HG03045 (cell line): ENCODE data around the gene OTOG.

ENCODE experiments used
- ATAC-seq: cut with Tn5 transposase; IDR thresholded peaks from one replicate; pipeline ENCODE4 v1.9.1; 2021; ENCODE audit warnings: mild to moderate bottlenecking, moderate library complexity; ENCODE audit not compliant: unreplicated experiment

OTOG gene

DNA sequence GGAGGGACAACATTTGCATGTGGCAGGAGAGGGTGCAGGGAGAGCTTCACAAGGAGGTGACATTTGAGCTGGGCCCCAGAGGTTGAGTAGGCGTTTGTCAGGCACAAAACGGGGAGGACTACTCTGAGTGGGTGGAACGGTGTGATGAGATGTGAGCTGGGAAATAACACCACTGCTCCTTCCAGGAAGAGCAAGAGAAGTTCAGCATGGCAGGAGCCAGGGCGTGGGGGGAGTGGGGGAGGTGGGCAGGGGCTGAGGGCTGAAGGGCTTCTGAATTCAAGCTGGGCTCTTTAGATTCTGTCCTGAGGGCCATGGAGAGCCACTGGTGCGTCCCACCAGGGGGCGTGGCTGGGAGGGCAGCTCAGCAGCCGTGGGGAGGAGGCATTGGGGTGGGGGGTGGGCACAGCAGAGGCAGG, 54.2 kb downstream of the OTOG start:
- no peak for ATAC-seq

DNA sequence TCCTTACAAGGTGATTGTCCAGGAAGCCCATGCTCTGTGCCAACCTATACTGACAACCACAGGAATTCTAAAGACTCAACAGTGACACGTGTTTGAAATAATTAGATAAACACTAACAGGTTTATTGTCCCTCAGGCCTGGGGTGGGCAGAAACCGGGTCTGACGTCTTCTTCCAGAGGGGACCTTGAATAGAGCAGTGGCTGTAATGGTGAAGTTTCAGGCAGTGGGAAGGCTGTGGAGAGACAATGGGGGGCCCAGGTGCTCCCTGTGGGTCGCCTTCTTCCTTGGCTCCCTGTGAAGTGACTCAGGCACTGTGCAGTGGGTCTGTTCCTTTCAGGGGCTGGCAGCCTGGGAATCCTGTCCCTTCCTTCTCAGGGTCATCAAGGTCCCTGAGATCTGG, 54.6 kb downstream of the OTOG start:
- ATAC-seq = no peak

DNA sequence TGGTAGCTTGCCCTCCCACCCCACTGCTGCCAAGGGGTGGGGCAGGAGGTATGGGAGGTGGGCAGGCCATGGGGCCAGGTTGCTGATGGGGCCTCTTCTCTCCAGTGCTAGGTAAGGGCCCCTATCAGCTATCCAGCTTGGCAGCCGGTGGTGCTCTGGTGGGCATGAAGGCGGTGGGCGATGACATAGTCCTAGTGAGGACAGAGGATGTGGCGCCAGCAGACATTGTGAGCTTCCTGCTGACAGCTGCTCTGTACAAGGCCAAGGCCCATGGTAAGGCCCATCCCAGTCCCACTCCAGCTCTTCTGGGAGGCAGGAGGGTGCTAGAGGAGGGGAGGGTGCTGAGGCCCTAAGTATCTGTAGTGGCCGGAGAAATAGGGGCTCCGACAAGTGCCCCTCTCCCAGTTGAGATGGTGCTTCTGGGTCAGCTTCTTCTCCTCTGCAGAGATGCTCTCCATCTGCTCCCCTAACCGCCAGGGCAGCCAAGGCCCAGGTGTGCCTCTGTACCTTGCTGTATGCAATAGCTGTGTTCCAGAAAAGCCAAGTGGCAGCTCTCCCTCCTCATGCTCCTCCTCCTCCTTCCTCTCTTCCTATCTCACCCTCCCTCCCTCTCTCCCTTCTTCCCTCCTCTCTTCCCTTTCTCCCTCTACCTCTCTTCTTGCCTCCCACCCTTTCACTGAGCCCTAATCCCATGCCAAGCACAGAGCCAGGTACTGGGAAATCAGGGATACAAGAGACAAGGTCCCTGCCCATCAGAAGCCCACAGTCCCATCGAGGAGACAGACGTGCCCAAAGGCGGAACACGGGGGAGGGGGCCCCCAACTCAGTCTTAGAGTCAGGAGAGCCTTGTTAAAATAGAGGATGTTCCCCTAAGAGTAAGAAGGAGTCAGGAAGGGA, 55.3 kb downstream of the OTOG start:
- ATAC-seq = no peak

DNA sequence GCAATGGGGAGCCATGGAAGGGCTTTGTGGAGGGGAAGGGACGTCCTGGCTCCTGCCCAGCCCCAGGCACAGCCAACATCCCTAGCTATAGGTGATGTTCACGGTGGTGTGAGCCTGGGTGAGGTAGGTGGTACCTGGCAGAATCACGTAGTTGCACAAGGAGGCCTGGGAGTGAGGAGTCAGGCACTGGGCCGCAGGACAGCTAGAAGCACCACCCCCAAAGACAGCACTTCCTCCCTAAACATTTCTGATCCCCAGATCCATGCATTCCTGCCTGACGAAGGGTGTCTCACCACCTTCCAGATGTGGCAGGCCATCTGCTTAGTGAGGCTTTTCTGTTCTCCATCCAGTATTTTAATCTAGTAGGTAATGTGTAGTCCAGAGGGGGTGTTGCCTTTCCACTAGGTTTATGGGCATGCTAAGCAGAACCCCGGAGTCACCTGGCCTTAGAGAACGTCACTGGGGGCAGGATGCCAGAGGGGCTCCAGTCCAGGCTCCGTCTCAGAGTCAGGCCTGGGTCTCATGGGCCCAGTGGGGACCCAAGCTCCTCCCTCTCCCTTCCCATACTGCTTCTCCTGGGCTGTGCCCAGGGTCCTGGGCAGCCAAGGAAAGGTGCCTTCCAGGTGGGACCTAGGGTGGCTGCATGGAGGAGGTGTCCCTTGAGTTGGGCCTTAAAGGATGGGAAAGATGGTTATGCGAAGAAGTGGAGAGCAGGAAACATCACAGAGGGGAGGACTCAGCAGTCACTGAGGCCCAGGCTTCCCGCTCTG, 56.2 kb downstream of the OTOG start:
- no peak for ATAC-seq

DNA sequence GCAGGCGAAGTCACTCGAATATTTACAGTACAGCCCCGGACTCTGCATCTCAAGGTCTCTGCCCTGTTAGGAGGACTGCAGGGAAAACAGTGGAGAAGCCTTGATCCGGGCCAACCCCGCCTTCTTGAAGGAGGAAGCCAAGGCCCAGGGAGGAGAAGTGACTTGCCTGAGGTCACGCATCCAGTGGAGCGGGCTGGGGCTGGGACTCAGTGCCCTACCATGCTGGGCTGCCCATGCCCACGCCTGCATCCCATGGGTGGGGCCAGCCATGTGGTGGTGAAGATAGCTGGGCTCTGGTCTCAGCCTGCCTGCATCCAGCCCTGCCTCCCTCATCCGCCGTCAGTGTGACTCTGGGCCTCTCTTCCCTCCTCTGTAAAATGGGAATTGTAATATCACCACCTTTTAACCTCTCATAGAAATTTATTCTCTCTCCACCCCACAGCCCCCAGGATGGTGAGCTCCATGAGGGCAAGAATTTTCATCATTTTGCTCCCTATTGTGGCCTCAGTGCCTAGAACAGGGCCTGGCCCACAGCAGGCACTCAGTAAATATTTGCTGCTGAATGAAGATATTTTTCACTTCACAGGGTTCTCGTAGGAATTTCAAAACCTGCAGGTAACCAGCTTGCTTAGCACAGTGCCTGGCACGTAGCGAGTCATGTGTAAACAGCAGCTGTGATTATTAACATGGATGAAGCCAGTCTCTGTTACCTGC, 57.3 kb downstream of the OTOG start:
- ATAC-seq = no peak

DNA sequence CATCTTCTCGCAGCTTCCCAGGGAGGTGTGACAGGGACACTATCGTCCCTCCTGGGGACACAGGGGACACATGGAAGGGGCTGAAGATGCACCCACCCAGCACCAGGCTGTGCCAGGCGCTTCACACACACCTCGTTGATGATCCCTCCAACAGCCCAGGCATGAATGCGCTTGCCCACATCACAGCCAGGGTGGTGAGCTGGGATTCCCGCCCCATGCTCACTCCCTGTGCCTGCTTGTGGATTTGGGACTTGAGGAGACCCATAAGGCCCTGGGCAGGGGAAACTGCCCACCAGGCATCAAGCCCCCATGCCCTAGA, 57.8 kb downstream of the OTOG start:
- no peak for ATAC-seq

DNA sequence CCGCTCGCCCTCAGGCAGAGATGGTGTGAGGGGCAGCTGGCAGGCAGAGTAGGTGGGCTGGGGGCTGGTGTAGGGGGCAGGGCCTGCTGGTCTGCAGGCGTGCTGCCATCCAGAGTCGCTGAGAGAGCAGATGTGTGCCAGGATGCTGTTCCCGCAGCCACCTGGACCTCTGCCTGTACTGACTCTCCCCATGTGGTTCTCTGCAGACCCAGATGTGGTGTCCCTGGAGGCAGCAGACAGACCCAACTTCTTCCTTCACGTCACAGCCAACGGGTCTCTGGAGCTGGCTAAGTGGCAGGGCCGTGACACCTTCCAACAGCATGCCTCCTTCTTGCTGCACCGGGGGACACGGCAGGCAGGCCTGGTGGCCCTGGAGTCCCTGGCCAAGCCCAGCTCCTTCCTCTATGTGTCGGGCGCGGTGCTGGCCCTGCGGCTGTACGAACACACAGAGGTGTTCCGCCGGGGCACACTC, 58.6 kb downstream of the OTOG start:
- ATAC-seq = no peak

DNA sequence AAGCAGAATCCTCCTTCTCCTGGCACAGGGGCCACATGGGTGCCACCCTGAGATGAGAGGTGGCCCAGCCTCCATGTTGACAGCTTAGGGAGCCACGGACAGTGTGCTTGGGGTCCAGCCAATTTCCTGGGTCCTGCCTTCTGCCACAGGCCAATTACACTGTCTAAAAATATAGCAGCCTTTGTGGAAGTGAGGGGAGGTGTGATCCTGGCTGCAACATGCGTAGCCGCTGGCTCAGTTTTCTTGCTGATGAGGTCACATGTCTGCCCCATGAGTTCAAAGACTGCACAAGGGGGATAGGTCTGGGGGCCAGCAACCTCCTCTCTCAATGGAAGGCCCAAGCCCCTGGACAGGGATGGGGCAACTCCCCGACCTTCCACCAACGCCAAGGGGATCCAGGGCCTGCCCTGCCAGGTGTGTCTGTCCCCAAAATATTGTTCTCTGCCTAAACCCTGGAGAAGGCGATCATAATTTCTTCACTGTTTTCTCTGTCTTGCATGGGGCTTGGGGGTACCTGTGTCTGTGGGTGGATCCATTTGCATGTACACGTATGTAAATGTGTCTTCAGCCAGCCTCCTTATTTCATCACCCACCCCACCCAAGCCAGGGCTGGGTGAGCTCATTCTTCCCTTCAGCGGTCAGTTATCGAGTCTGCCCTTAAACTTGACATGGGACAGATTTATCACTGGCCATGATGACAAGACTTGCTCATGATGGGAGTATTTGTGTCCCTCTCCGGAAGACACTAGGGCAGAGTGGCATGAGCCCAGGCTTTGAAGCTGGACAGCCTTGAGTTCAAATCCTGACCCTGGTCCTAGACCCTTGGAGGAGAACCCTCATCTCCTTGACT, 59.4 kb downstream of the OTOG start:
- ATAC-seq = no peak

DNA sequence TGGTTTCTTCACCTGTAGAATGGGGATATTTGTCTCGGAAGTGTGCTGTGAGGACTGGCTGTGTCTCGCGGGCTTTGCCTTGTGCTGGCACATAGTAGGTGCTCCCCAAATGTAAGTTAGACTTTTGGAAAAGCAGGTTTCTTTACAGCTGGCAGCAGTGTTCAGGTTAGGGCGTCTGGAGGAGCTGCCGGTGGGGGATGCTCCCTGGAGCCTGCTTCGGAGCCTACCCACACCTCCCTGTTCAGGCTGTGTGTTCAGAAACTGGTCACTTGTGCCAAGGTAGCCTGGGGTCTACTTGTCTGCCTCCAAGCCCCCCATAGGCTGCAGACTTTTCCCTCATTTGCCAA, 60.0 kb downstream of the OTOG start:
- no peak for ATAC-seq

DNA sequence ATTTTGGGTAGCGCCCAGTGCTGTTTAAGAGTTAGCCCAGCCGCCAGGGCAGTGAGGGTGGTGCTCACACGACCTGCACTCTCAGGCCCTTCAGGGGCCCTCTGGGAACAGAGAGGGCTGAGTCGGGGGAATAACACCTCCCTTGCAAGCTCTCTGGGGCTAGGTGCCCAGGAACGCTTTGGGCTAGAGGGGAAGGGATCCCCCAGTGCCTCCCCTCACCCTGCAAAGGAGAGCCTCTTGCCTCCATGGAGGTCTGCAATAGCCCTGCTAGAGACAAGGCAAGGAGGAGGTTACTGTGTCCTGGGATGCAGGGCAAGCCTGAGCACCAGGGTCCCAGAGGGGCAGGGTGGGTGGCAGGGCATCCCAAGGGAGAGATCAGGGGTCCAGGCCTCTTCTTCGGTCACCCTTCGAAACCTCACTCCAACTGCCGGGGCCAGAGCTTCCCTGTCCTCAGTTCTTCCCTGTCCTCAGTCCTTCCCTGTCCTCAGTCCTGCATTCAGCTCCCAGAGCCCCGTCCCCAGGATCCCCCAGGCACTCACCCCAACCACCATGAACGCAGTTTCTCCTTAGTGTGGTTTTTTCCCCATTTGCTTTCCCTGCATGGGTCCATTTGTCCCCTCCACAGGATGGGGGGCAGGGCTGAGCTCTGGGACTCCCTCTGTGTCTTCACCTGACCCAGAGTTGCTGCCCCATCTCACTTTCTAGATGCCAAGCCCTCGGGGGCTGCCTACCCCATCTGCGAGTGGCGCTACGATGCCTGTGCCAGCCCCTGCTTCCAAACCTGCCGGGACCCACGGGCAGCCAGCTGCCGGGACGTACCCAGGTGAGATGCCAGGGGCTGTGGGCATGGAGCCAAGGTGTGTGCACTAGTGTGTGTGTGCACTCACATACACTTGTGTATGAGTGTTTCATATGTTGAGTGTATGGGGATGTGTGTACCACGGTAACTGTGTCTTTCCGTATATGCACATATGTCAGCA, 60.8 kb downstream of the OTOG start:
- ATAC-seq = no peak

DNA sequence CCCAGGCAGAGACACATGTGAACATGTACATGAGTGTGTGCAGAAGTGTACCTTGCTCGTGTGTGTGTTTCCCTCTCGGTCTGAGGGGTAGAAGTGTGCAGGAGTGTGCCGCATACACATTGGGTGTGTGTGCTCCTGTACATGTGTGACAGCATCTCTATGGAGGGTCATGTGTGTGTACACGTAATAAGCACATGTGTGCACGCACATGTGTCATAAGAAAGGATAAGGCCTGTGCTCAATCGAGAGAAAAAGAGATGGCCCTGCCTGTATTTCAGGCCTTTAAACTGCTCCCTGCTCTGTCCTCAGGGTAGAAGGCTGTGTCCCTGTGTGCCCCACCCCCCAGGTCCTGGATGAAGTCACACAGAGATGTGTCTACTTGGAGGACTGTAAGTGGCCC, 61.8 kb downstream of the OTOG start:
- no peak for ATAC-seq

DNA sequence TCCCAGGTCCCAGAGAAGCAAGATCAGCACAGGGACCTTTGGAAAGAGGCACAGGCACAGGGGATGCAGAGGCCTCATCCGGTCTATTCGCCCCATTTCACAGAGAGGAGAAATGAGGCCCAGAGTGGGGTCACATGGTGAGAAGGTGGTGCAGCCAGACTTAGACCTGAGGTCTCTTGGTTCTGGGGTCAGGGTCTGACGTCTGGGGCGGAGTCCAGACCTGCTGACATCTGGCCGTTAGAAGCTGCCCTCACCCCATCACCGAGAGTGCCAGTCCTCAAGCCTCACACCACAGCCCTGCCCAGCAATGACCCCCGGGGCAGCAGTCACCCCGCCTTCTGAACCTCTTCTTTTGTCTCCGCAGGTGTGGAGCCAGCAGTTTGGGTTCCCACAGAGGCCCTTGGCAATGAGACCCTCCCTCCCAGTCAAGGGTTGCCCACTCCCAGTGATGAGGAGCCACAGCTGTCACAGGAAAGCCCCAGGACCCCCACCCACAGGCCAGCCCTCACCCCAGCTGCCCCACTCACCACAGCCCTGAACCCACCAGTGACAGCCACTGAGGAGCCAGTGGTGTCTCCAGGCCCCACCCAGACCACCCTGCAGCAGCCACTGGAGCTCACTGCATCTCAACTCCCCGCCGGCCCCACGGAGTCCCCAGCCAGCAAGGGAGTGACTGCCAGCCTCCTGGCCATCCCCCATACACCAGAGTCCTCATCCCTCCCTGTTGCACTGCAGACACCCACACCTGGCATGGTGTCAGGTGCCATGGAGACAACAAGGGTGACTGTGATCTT, 62.4 kb downstream of the OTOG start:
- ATAC-seq = no peak

DNA sequence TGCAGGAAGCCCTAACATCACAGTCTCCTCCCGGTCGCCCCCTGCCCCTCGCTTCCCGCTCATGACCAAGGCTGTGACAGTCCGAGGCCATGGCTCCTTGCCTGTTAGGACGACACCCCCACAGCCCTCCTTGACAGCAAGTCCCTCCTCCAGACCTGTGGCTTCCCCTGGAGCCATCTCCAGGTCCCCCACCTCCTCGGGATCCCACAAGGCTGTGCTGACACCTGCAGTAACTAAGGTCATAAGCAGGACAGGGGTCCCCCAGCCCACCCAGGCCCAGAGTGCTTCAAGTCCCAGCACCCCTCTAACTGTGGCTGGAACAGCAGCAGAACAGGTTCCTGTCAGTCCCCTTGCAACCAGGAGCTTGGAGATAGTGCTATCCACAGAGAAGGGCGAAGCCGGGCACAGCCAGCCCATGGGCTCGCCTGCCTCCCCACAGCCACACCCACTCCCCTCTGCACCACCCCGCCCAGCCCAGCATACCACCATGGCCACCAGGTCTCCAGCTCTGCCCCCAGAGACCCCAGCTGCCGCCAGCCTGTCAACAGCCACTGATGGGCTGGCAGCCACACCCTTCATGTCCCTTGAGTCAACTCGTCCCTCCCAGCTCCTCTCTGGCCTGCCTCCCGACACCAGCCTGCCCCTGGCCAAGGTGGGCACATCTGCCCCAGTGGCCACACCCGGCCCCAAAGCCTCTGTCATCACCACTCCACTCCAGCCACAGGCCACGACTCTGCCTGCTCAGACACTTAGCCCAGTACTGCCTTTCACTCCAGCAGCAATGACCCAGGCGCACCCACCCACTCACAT, 63.2 kb downstream of the OTOG start:
- no peak for ATAC-seq

DNA sequence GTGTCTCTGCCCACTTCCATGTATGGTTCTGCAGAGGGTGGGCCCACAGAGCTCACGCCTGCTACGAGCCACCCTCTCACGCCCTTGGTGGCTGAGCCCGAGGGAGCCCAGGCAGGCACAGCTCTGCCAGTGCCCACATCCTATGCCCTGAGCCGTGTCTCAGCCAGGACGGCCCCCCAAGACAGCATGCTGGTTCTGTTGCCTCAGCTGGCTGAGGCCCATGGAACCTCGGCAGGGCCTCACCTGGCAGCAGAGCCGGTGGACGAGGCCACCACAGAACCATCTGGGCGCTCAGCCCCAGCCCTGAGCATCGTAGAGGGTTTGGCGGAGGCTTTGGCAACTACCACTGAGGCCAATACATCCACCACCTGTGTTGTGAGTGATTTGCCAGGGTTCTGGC, 64.0 kb downstream of the OTOG start:
- ATAC-seq = no peak

DNA sequence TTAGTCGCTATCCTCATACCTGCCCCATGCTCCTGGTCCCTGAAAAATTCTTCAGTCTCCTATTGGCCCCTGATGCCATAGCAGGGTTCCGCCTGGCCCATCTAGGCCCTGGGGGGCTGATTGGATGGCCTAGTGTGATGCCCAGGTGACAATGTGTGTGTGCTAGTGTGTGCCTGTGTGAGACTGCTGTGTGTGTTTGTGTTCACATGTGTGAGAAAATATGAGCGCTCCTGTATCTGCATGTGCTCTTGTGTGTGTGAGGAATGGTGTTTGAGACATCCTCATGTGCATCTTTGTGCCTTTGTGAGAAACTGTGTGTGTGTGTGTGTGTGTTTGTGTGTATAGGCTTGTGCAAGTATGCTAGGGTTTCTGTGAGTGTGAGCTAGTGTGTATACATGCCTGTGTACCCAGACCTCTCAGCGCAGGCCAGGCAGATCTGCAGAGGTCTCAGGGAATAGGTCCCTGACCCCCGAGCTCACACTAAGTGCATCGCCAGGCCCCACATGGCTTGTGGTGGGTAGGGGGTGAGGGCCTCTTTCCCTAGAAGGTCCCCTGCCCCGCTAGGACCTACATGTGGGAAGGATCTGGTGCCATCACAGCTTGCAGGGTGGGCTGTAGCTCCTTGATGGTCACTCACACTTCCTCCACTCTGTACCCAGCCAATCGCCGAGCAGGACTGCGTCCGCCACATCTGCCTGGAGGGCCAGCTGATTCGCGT, 64.6 kb downstream of the OTOG start:
- ATAC-seq = no peak

DNA sequence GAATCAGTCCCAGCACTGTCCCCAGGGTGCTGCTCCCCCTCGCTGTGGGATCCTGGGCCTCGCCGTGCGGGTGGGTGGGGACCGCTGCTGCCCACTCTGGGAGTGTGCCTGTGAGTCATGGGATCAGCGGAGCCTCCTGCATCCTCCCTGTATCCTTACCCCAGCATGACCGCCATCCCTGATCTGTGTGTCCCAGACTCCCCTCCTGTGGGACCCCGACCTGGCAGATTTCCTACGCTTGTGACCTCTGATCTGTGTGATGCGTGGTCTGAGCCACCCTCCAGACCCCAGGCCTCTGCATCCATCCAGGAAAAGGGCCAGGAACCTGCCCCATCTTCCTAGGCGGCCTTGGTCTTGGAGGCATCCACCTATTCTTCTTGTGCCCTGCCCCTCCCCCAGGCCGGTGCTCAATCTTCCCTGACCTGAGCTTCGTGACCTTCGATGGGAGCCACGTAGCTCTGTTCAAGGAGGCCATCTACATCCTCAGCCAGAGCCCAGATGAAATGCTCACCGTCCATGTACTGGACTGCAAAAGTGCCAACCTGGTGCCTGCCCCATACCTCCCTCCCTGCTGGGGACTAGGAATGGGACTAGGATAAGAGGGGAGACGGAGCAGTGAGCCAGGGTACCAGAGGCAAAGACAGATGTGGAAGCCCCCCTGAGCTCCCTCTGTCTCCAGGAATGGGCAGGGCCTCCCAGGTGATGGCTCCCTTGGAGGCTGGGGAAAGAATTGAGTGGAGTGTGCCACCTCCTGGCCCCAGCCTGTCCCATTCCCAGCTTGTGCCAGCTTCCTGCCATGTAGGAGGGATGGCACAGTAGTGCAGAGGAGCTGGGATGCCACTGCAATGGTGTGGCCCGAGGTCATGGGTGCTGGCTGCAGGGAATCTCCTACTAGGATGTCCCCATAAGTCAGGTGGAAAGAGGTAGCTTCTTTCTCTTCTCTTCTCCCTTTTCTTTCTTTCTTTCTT, 65.4 kb downstream of the OTOG start:
- ATAC-seq = no peak
